WTC11 (cell line): Measurements from ENCODE around the gene SULT1C3. TPM values are rescaled to one million over a fixed set of nuclear protein-coding genes. Genes with fewer than 3 reads are reported as not detected.

Experiments
- ATAC-seq: fragments of 200-7000 bp; cut with Tn5 transposase; 2 replicates; pipeline ENCODE4 v1.10.0; 2021; ENCODE audit warnings: mild to moderate bottlenecking, moderate library complexity
- CTCF ChIA-PET: fragments of 300-600 bp; sonication (Branson Sonifier 250); formaldehyde crosslinking; loops from one replicate; lab custom pipeline; 2021; ENCODE audit warnings: antibody characterized with exemption; lab: Charles Lee
- POLR2A ChIA-PET: fragments of 350-600 bp; sonication (Branson Sonifier 250); formaldehyde crosslinking; loops from one replicate; lab custom pipeline; 2021; ENCODE audit warnings: antibody characterized with exemption; lab: Charles Lee
- DNase-seq: peaks from one replicate; pipeline ENCODE4 v3.0.0; 2021; ENCODE audit warnings: low spot score
- H3K27ac Mint-ChIP-seq: 2 replicates; pipeline ENCODE4 v1.8.0; 2021; ENCODE audit warnings: mixed read lengths
- H3K27me3 Mint-ChIP-seq: 2 replicates; pipeline ENCODE4 v1.8.0; 2021; ENCODE audit warnings: low read depth, mild to moderate bottlenecking, moderate library complexity, mixed read lengths
- H3K36me3 Mint-ChIP-seq: 2 replicates; pipeline ENCODE4 v1.8.0; 2021; ENCODE audit warnings: mixed read lengths
- H3K4me1 Mint-ChIP-seq: 2 replicates; pipeline ENCODE4 v1.8.0; 2022; ENCODE audit warnings: mixed read lengths
- H3K4me3 Mint-ChIP-seq: 2 replicates; pipeline ENCODE4 v1.8.0; 2021; ENCODE audit warnings: mild to moderate bottlenecking, moderate library complexity, mixed read lengths
- H3K9me3 Mint-ChIP-seq: 2 replicates; pipeline ENCODE4 v1.8.0; 2021; ENCODE audit warnings: mixed read lengths
- ETV6 ChIP-seq: sonication (generic); formaldehyde crosslinking; IDR thresholded peaks from 2 replicates; pipeline ENCODE4 v1.8.1; 2022; ENCODE audit warnings: mild to moderate bottlenecking, missing genetic modification reagents
- GABPB1 ChIP-seq: sonication (generic); formaldehyde crosslinking; IDR thresholded peaks from 2 replicates; pipeline ENCODE4 v1.8.1; 2023; ENCODE audit warnings: mild to moderate bottlenecking, missing genetic modification reagents
- HMGXB4 ChIP-seq: sonication (generic); formaldehyde crosslinking; IDR thresholded peaks from 2 replicates; pipeline ENCODE4 v1.8.1; 2023; ENCODE audit warnings: mild to moderate bottlenecking, moderate library complexity, missing genetic modification reagents
- JAZF1 ChIP-seq: fragments of 250-450 bp; sonication (Bioruptor Pico); IDR thresholded peaks from 2 replicates; pipeline ENCODE4 v1.9.0; 2021; ENCODE audit warnings: moderate library complexity, mild to moderate bottlenecking, inconsistent platforms
- MXD4 ChIP-seq: fragments of 250-450 bp; sonication (Bioruptor Pico); IDR thresholded peaks from 2 replicates; pipeline ENCODE4 v1.8.0; 2021; ENCODE audit warnings: mild to moderate bottlenecking, moderate library complexity, borderline replicate concordance
- SMAD3 ChIP-seq: sonication (generic); formaldehyde crosslinking; IDR thresholded peaks from 2 replicates; pipeline ENCODE4 v1.8.0; 2022; ENCODE audit warnings: missing genetic modification reagents, mild to moderate bottlenecking, borderline replicate concordance
- SMAD4 ChIP-seq: sonication (generic); formaldehyde crosslinking; IDR thresholded peaks from 2 replicates; pipeline ENCODE4 v1.8.0; 2022; ENCODE audit warnings: mild to moderate bottlenecking, missing genetic modification reagents
- SP1 ChIP-seq: sonication (generic); formaldehyde crosslinking; conservative IDR thresholded peaks from 2 replicates; pipeline ENCODE4 v1.8.1; 2022; ENCODE audit warnings: missing genetic modification reagents
- TCF7 ChIP-seq: sonication (generic); formaldehyde crosslinking; IDR thresholded peaks from 2 replicates; pipeline ENCODE4 v1.8.0; 2022; ENCODE audit warnings: mild to moderate bottlenecking, low read depth, missing genetic modification reagents, moderate library complexity
- TEAD4 ChIP-seq: sonication (generic); formaldehyde crosslinking; IDR thresholded peaks from 2 replicates; pipeline ENCODE4 v1.8.0; 2022; ENCODE audit warnings: mild to moderate bottlenecking, missing genetic modification reagents
- ZBTB21 ChIP-seq: sonication (generic); formaldehyde crosslinking; IDR thresholded peaks from 2 replicates; pipeline ENCODE4 v1.8.1; 2023; ENCODE audit warnings: mild to moderate bottlenecking, missing genetic modification reagents, borderline replicate concordance
- ZBTB43 ChIP-seq: sonication (generic); formaldehyde crosslinking; IDR thresholded peaks from 2 replicates; pipeline ENCODE4 v1.8.1; 2023; ENCODE audit warnings: mild to moderate bottlenecking, missing genetic modification reagents
- ZNF138 ChIP-seq: sonication (generic); formaldehyde crosslinking; conservative IDR thresholded peaks from 2 replicates; pipeline ENCODE4 v1.8.1; 2022; ENCODE audit warnings: mild to moderate bottlenecking, moderate library complexity, missing genetic modification reagents
- ZNF281 ChIP-seq: sonication (generic); formaldehyde crosslinking; IDR thresholded peaks from 2 replicates; pipeline ENCODE4 v1.8.0; 2023; ENCODE audit warnings: mild to moderate bottlenecking, missing genetic modification reagents
- ZNF317 ChIP-seq: sonication (generic); formaldehyde crosslinking; IDR thresholded peaks from 2 replicates; pipeline ENCODE4 v1.8.1; 2023; ENCODE audit warnings: low read depth, mild to moderate bottlenecking, moderate library complexity, missing genetic modification reagents, borderline replicate concordance
- ZNF671 ChIP-seq: fragments of 250-450 bp; sonication (Bioruptor Pico); IDR thresholded peaks from 2 replicates; pipeline ENCODE4 v1.8.0; 2021; ENCODE audit warnings: mild to moderate bottlenecking
- total RNA-seq: library from RNA; stranded (reverse); gene quantifications from 3 replicates; pipeline ENCODE4 v1.2.3, GENCODE V29; 2021
- TF ChIP-seq, protein P1 (sequence below): sonication (generic); formaldehyde crosslinking; IDR thresholded peaks from 2 replicates; pipeline ENCODE4 v1.8.1; 2022; ENCODE audit warnings: low read depth, missing genetic modification reagents, borderline replicate concordance
- TF ChIP-seq, protein P2 (sequence below): fragments of 250-450 bp; sonication (Bioruptor Pico); IDR thresholded peaks from 2 replicates; pipeline ENCODE4 v1.9.0; 2021; ENCODE audit warnings: mild to moderate bottlenecking, borderline replicate concordance

The SULT1C3 gene
- total RNA-seq, 1 experiment from 2014 or later: not detected

GRCh38 chr2:108268001-108268400 is 28.2 kb downstream of the SULT1C3 start:
- peaks cover 11% of the 10 kb centered on the region for H3K9me3 Mint-ChIP-seq
- H3K27me3 Mint-ChIP-seq: no peaks in the 10 kb centered on the region; the same call in 1 of the 2 replicates
- H3K36me3 Mint-ChIP-seq: no peaks in the 10 kb centered on the region
- no peak overlapping the region for H3K27ac Mint-ChIP-seq
- ATAC-seq (no peak), DNase-seq (no peak)
- POLR2A ChIA-PET: no interaction called here
- CTCF ChIA-PET: no interaction called here
- no peak for TF ChIP-seq SMAD4 (CRISPR knock-in tag)
- TF ChIP-seq ETV6 (CRISPR knock-in tag): no peak
- no peak for TF ChIP-seq GABPB1 (CRISPR knock-in tag)
- no peak overlapping the region for H3K4me3 Mint-ChIP-seq
- H3K4me1 Mint-ChIP-seq: peaks cover 9% of the 10 kb centered on the region

- Mint-ChIP-seq H3K36me3 (no peaks in the 10 kb centered on the region), H3K27ac (no peak overlapping the region), H3K27me3 (no peaks in the 10 kb centered on the region; the same call in 1 of the 2 replicates), H3K9me3 (peaks cover 7% of the 10 kb centered on the region), H3K4me1 (no peaks in the 10 kb centered on the region), H3K4me3 (no peak overlapping the region)
- ATAC-seq (no peak), DNase-seq (no peak)
- no peak for TF ChIP-seq GABPB1 (CRISPR knock-in tag)
- TF ChIP-seq TEAD4 (CRISPR knock-in tag): no peak
- TF ChIP-seq, protein P1, sequence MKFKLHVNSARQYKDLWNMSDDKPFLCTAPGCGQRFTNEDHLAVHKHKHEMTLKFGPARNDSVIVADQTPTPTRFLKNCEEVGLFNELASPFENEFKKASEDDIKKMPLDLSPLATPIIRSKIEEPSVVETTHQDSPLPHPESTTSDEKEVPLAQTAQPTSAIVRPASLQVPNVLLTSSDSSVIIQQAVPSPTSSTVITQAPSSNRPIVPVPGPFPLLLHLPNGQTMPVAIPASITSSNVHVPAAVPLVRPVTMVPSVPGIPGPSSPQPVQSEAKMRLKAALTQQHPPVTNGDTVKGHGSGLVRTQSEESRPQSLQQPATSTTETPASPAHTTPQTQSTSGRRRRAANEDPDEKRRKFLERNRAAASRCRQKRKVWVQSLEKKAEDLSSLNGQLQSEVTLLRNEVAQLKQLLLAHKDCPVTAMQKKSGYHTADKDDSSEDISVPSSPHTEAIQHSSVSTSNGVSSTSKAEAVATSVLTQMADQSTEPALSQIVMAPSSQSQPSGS (CRISPR knock-in tag): no peak
- TF ChIP-seq TCF7 (CRISPR knock-in tag): no peak
- no peak for TF ChIP-seq SMAD3
- no peak for TF ChIP-seq JAZF1 (CRISPR knock-in tag)
- TF ChIP-seq HMGXB4 (CRISPR knock-in tag): no peak
- ChIA-PET POLR2A (no interaction called here), CTCF (no interaction called here)
Observed at GRCh38 chr2:108270346-108270745, 30.6 kb downstream of the SULT1C3 start.

DNA sequence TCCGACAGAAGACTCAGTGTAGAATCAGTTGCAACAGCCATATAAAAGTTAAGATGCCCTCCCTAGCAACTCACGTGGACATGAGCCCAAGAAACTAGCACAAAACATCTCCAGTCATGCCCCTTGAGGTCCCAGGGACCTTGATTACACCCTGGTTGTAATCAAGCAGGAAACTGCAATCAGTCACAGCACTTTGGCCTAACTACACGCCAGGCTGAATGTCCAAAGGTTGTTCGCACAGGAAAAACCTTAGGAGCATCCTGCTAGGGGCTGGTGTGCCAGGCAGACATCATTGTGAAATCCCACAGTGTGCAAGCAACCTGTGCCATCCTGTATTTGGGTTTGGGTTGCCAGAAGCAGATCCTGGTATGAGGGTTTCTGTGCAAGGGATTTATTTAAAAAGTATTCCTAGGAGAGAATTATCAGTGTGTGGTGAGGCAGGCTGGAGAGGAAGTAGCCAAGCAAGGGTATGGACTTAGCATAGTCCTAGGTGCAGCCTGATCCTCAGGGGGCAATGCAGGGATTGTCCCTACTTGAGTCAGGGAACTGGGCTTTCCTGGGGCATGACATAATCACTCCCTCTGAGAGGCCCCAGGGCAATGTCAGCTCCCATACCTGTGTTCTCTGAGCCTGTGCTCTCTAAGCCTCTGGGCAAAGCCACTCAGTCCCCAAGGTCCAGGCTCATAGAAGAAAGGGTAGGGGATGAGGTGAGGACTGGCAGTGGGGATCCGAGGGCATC is 31.2 kb downstream of the SULT1C3 start:
- Mint-ChIP-seq H3K4me3 (no peak overlapping the region), H3K27me3 (no peaks in the 10 kb centered on the region; the same call in 1 of the 2 replicates), H3K4me1 (no peaks in the 10 kb centered on the region), H3K36me3 (no peaks in the 10 kb centered on the region), H3K9me3 (peaks cover 7% of the 10 kb centered on the region), H3K27ac (no peak overlapping the region)
- no peak for DNase-seq
- no peak for ATAC-seq
- ChIA-PET POLR2A (no interaction called here), CTCF (no interaction called here)
- TF ChIP-seq ZBTB43 (no peak), MXD4 (CRISPR knock-in tag) (no peak), ZNF281 (CRISPR knock-in tag) (no peak), ZNF138 (no peak), HMGXB4 (CRISPR knock-in tag) (no peak), SP1 (CRISPR knock-in tag) (no peak), ZNF317 (CRISPR knock-in tag) (no peak), ZNF671 (CRISPR knock-in tag) (no peak), ZBTB21 (CRISPR knock-in tag) (no peak)
- TF ChIP-seq, protein P2, sequence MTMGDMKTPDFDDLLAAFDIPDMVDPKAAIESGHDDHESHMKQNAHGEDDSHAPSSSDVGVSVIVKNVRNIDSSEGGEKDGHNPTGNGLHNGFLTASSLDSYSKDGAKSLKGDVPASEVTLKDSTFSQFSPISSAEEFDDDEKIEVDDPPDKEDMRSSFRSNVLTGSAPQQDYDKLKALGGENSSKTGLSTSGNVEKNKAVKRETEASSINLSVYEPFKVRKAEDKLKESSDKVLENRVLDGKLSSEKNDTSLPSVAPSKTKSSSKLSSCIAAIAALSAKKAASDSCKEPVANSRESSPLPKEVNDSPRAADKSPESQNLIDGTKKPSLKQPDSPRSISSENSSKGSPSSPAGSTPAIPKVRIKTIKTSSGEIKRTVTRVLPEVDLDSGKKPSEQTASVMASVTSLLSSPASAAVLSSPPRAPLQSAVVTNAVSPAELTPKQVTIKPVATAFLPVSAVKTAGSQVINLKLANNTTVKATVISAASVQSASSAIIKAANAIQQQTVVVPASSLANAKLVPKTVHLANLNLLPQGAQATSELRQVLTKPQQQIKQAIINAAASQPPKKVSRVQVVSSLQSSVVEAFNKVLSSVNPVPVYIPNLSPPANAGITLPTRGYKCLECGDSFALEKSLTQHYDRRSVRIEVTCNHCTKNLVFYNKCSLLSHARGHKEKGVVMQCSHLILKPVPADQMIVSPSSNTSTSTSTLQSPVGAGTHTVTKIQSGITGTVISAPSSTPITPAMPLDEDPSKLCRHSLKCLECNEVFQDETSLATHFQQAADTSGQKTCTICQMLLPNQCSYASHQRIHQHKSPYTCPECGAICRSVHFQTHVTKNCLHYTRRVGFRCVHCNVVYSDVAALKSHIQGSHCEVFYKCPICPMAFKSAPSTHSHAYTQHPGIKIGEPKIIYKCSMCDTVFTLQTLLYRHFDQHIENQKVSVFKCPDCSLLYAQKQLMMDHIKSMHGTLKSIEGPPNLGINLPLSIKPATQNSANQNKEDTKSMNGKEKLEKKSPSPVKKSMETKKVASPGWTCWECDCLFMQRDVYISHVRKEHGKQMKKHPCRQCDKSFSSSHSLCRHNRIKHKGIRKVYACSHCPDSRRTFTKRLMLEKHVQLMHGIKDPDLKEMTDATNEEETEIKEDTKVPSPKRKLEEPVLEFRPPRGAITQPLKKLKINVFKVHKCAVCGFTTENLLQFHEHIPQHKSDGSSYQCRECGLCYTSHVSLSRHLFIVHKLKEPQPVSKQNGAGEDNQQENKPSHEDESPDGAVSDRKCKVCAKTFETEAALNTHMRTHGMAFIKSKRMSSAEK: no peak
